Subcutaneous adipose tissue (tissue), 4 donors: ENCODE results near the gene DYNC1I1. TPM values are rescaled to one million over a fixed set of nuclear protein-coding genes. Genes with fewer than 3 reads are reported as not detected.

ENCODE experiments used
- CTCF ChIP-seq: fragments of 450-650 bp; IDR thresholded peaks from one replicate; pipeline ENCODE4 v1.5.1; 2016; ENCODE audit warnings: low read depth, mild to moderate bottlenecking, control low read depth, antibody characterized with exemption, moderate library complexity
- total RNA-seq, 4 donors: library from RNA; depleted of rRNA; stranded (reverse); fragments of >200 nt; gene quantifications; one replicate each; pipeline ENCODE4 v1.1.0, GENCODE V29; 2016

The DYNC1I1 gene
- total RNA-seq, 4 donors from 2014 or later = 4.5 to 8.1 (median 5.1) TPM

- TF ChIP-seq CTCF = no peak
Measured at GRCh38 chr7:95950698-95951097, 178.3 kb downstream of the DYNC1I1 start.

DNA sequence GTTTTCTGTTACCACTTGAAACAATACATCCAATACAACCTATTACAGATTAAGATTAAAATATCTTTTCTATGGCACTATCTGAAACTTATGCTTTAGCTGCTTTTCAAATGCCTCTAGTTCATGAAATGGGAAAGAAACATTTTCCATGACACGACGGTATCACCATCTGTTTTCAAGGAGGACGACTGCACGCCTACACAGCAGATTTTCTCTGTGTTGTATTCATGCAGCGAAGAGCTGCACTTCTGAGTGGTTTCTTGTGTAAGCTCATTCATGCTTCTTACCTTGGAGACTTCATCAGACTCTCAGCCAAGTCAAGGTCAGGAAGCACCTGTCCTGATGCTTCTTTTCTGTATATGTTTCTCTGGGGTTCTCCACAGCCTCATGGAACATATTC is 179.2 kb downstream of the DYNC1I1 start:
- no peak for TF ChIP-seq CTCF

- TF ChIP-seq CTCF = no peak
Measured at GRCh38 chr7:95951997-95952795, 179.8 kb downstream of the DYNC1I1 start.

GRCh38 chr7:95952851-95953250 is 180.5 kb downstream of the DYNC1I1 start:
- TF ChIP-seq CTCF = no peak

DNA sequence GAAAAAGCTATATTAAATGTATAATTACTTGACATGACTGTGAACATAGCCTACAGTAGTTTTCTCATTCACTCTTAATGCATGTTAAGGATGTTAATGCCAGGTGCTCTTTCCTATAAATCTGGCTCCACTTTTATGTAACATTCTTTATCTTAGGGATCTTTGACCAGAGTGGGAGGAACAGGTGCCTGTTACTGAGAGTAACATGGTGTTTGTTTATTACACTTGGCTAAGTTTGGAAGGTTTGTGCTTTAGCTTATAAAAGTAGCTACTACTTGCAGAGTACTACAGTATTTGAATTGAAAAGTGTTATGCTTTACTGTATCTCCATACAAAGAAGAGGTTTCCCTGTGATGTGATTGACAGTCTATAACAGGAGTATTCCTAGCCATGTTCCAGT is 183.4 kb downstream of the DYNC1I1 start:
- no peak for TF ChIP-seq CTCF

GRCh38 chr7:95957510-95957909 is 185.2 kb downstream of the DYNC1I1 start:
- no peak for TF ChIP-seq CTCF

DNA sequence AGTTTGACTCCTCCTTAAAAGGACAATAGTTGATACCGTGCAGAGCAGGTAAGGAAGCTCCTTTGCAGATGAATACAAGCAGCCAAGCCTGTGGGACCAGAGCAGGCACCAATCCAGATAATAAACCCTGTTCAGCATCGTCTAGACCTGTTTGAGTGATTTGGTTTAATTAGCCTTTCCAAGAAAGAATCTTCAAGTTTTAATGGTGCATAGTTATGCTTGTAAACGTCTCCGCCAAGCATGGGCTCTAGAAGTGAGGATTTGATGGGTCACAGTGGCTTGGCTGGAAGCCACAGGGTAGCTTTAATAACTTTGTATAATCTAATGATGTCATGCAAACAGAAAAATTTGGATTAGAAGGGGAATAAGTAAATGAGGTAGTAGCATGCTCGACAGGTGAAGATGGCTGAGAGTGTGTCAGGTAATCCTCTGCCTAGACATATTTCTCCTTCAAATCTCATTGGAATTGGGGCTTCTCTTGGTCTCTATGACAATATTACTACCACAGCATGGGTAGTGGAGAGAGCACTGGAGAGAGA is 188.4 kb downstream of the DYNC1I1 start:
- no peak for TF ChIP-seq CTCF
